HepG2 (cell line): ENCODE results near the gene NPEPL1. TPM values are rescaled to one million over a fixed set of nuclear protein-coding genes. Genes with fewer than 3 reads are reported as not detected.

Experiments used
- ATF7 ChIP-seq, 2 experiments: fragments of 450-650 bp in 1 of 2; sonication (generic) in 1 of 2; formaldehyde crosslinking in 1 of 2; IDR thresholded peaks; 2 replicates each; pipeline versions ENCODE4 v1.4.0 to v1.6.1; 2016 to 2020; ENCODE audit warnings: antibody characterized with exemption in 1 of 2, mild to moderate bottlenecking in 1 of 2, missing genetic modification reagents in 1 of 2
- CHD2 ChIP-seq: IDR thresholded peaks from 2 replicates; pipeline ENCODE4 v1.6.1; 2011; ENCODE audit warnings: low read depth, low read length, improper control_type of control experiment
- IRF9 ChIP-seq: sonication (generic); formaldehyde crosslinking; IDR thresholded peaks from 2 replicates; pipeline ENCODE4 v1.8.0; 2022; ENCODE audit warnings: missing genetic modification reagents, mild to moderate bottlenecking, borderline replicate concordance
- MEIS2 ChIP-seq: sonication (generic); formaldehyde crosslinking; IDR thresholded peaks from 2 replicates; pipeline ENCODE4 v1.9.0; 2021; ENCODE audit warnings: mild to moderate bottlenecking, missing genetic modification reagents
- PAXIP1 ChIP-seq: sonication (generic); formaldehyde crosslinking; conservative IDR thresholded peaks from 2 replicates; pipeline ENCODE4 v1.4.0; 2020; ENCODE audit warnings: mild to moderate bottlenecking, missing genetic modification reagents, moderate library complexity
- SMC3 ChIP-seq: IDR thresholded peaks from 2 replicates; pipeline ENCODE4 v1.6.1; 2011; ENCODE audit warnings: low read length, improper control_type of control experiment
- TEF ChIP-seq: sonication (generic); formaldehyde crosslinking; IDR thresholded peaks from 2 replicates; pipeline ENCODE4 v1.5.0; 2020; ENCODE audit warnings: missing genetic modification reagents
- THAP11 ChIP-seq: IDR thresholded peaks from 2 replicates; pipeline ENCODE4 v1.6.1; 2016; ENCODE audit warnings: missing biosample characterization, missing genetic modification reagents
- ZFP82 ChIP-seq: sonication (generic); formaldehyde crosslinking; IDR thresholded peaks from 2 replicates; pipeline ENCODE4 v1.5.1; 2020; ENCODE audit warnings: mild to moderate bottlenecking, missing genetic modification reagents, borderline replicate concordance
- ZNF225 ChIP-seq: sonication (generic); formaldehyde crosslinking; IDR thresholded peaks from 2 replicates; pipeline ENCODE4 v1.4.0; 2020; ENCODE audit warnings: mild to moderate bottlenecking, missing genetic modification reagents
- ZNF512B ChIP-seq: sonication (generic); formaldehyde crosslinking; IDR thresholded peaks from 2 replicates; pipeline ENCODE4 v1.5.1; 2020; ENCODE audit warnings: missing genetic modification reagents, mild to moderate bottlenecking, borderline replicate concordance
- ZNF646 ChIP-seq: sonication (generic); formaldehyde crosslinking; IDR thresholded peaks from 2 replicates; pipeline ENCODE4 v1.9.0; 2021; ENCODE audit warnings: mild to moderate bottlenecking, missing genetic modification reagents
- ZNF816 ChIP-seq: sonication (generic); formaldehyde crosslinking; IDR thresholded peaks from 2 replicates; pipeline ENCODE4 v1.8.0; 2022; ENCODE audit warnings: missing genetic modification reagents, mild to moderate bottlenecking, borderline replicate concordance
- polyA plus RNA-seq, 8 experiments: library from polyadenylated mRNA; depleted of rRNA in 3 of 8; stranded (reverse) in 7 of 8; unstranded in 1 of 8; fragments of >200 nt; fragmentation: Illumina TruSeq in 4 of 8; extraction: Trizol in 4 of 8; gene quantifications; 2 replicates each; pipeline versions ENCODE4 v1.2.1 to v1.2.3, GENCODE V29; 2011 to 2016; ENCODE audit warnings: low read depth in 4 of 8, missing spikeins in 1 of 8, mixed read lengths in 1 of 8; ENCODE audit not compliant: insufficient read depth in 1 of 8
- total RNA-seq, 5 experiments: library from RNA; depleted of rRNA; stranded (reverse); fragments of >200 nt; fragmentation: Illumina TruSeq; extraction: Trizol; gene quantifications; 2 replicates each; pipeline ENCODE4 v1.2.3, GENCODE V29; 2016; ENCODE audit warnings: low read depth in 1 of 5

Gene NPEPL1
- total and polyA plus RNA-seq, 2 of the 13 experiments (the other 11 are each of a cell fraction or from before 2014, with no cell fraction given), result 4.1 to 7.5 TPM

GRCh38 chr20:58650776-58651558 is 41.6 kb upstream of the NPEPL1 start, which contains the start of gene STX16 (continued):
- TF ChIP-seq ZNF646 (CRISPR knock-in tag) (peak; percentile 92), SMC3 (no peak; the same call in 1 of the 2 replicates), MEIS2 (CRISPR knock-in tag) (peak; percentile 98), CHD2 (peak; percentile 81), ZNF512B (CRISPR knock-in tag) (peak; percentile 100), THAP11 (CRISPR knock-in tag) (peak; percentile 97), ZNF225 (CRISPR knock-in tag) (peak; percentile 99), ZNF816 (CRISPR knock-in tag) (peak; percentile 98), PAXIP1 (CRISPR knock-in tag) (peak; percentile 73), ZFP82 (CRISPR knock-in tag) (peak; percentile 99), ATF7 (IDR thresholded peaks at IDR 0.05) (no peak), ATF7 (CRISPR knock-in tag; IDR thresholded peaks at IDR 0.05) (peak; percentile 95), IRF9 (CRISPR knock-in tag) (peak; percentile 100), TEF (CRISPR knock-in tag) (no peak)
